SU-DHL-6 (cell line): ENCODE measurements around the gene DPY19L1.
"Not testable (repeated sequence)": the region's sequence is repeated elsewhere in the genome, so short reads cannot be mapped to it uniquely, and the experiment has no call there.

ENCODE experiments used
- CTCF ChIP-seq: fragments of 200-600 bp; sonication (generic); IDR thresholded peaks from one replicate; pipeline ENCODE4 v1.5.1; 2017; ENCODE audit warnings: antibody characterized with exemption, mild to moderate bottlenecking, low read length, moderate library complexity; ENCODE audit not compliant: insufficient read depth, poor library complexity, severe bottlenecking
- EZH2phosphoT487 ChIP-seq: fragments of 200-600 bp; sonication (generic), shearing (Covaris generic); conservative IDR thresholded peaks from 2 replicates; pipeline ENCODE4 v1.6.1; 2018; ENCODE audit warnings: mild to moderate bottlenecking, antibody characterized with exemption, low read length, moderate library complexity, mixed read lengths

GRCh38 chr7:35057505-35058451, 20.5 kb upstream of the DPY19L1 start:
- TF ChIP-seq CTCF, EZH2phosphoT487: not testable (repeated sequence)
